GM19328 (cell line): ENCODE measurements around the gene GLI3.

Experiments
- ATAC-seq: cut with Tn5 transposase; IDR thresholded peaks from one replicate; pipeline ENCODE4 v1.9.1; 2021; ENCODE audit warnings: mild to moderate bottlenecking, moderate library complexity; ENCODE audit not compliant: unreplicated experiment

The GLI3 gene

DNA sequence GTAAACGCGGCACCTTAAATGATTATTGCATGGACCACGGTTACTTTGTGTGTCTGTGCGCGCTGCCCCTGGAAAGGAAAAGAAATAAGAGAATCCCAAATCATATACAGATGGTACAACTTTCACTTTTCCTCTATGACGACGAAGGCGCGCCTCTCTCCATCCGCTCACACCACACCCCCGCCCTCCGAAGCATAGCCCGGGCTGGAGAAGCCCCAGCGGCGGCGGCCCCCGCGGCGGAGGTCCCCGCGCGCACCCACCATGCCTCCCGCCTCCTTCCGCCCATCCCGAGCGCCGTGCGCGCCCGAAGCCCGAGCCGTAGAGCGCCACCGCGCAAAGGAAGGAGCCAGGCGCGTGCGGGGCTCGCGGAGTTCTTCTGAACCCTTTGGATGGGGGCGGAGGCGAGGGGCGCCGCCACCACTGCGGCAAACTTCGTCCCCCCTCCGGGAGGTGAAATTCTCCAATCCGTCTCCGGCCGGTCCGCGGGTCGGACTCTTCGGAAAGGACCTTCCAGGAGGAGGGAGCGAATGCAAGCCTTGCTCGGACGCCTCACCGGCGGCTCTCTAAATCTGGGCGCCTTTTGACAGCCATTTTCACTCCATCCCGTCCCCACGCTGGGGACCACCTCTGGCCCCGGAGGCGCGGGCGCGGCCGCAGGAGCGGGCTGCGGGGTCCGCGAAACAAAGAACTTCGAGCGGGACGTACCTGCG, 588 bp downstream of the GLI3 start:
- ATAC-seq = peak; percentile 6

DNA sequence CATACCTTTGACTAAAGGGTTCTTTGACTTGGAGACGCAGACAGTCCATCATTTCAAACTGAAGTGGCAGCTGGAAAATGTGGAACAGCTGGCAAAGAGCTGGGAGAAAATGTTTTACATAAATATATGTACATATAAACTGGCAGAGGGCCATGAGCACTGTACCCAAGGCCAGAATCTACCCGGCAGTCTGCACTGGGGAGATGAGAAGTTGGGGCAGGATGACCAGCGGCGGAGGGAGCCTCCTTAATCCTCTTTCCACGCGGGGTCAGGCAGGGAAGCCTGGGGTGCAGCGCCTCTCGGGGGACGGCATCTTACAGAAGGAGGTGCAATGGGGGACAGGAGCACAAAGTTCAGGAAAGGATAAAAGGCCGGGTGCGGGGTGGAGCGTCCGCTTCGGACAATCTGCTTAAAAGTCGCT, 1.3 kb downstream of the GLI3 start:
- ATAC-seq = no peak

GRCh38 chr7:42234736-42235135, 2.3 kb downstream of the GLI3 start:
- ATAC-seq = no peak

DNA sequence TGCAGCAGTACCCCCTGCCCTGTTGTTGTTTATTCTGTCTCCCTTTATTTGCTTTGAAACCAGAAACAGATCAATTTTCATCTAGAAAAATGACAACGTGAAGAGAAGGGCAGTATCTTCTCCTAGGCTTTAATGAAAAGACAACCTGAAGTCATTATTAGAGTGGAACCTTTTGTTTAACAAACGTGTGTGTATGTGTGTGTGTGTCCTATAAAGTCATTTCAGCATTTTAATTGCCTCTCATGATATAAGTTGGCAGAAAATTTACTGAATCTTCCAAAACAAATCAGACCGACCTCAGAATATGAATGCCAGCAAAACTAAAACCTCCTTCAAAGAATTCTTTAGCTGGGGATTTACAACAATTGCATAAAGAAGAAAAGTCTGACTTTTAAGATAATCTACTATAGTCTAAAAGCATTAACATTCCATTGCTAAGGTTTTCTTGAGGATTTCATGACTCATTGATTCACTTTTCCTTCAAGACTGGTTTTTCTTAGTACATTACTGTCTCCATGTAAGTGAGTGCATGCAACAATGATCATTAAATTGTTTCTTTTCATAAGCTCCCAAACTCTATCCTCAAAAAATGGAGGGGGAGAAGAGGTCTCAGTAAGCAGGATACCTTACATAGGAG, 3.2 kb downstream of the GLI3 start:
- no peak for ATAC-seq

GRCh38 chr7:42233171-42233570, 3.8 kb downstream of the GLI3 start:
- ATAC-seq = no peak

DNA sequence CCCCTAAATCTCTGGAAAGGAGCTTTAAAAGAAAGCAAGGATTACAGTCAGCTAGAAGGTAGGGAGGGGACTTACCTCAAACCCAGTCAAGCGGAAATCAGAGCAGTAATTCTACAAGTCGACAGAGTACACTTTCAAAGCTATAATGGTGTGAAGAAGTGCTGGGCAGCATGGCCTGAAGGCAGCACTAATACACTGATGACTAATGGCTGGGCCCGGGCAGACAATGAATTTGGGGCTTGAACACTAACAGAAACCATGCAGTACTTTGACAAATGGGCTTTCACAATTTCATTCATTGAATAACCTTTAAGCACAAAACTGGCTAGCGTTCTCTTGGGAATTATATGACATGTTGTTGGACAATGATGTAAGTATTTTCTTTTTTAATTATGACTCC, 4.7 kb downstream of the GLI3 start:
- no peak for ATAC-seq

DNA sequence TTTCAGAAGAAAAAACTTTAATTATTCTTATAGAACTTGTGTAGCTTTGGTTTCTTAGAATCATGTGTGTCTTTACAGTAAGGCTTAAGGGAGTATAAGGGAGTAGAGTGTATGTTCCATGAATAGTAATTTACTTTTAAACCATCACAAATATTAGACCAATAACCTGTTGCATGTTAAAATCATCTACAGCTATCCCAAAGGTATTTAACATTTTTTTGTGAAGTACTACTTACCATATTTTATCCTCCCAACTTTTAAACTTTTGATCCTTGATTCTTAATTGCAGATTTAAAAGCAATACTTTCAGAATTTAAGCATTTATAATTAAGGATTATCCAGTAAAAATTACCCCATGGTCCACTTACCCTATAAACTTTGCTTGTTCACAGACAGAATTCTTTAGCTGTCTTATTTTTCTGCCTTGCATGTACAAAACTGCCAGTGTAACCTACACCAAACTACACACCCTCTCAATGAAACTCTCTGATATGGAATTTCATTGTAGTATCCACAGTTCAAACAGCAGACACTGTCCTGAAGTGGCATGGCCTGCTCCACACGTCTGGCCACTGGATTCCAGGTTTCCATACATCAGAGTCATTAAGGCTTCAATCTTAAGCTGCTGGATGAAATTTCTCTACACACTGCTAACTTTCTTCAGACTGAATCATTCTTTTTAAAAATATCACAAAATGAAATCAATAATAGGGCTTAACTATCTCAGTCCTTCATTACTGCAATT, 5.8 kb downstream of the GLI3 start:
- no peak for ATAC-seq

- no peak for ATAC-seq
These were observed 8.9 kb downstream of the GLI3 start for GRCh38 chr7:42227936-42228591.

DNA sequence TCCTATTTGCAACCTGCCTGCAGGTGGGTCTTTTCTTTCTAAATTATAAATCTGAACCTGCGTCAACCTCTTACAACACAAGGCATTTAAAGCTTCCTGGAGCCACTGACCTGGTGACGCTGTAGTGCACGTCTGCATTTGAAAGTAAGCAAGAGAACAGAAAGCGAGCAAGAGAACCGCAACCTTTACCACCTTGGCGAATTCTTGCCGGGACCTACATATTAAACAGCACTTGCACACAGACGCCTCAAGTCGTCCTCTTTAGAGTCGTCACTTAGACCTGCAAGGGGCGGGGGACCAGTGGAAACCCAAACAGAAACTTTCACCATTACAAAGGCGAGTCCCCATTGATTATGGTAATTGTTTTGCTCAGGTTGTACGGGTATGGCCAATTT, 9.5 kb downstream of the GLI3 start:
- no peak for ATAC-seq

- ATAC-seq = no peak
These were observed 10.0 kb downstream of the GLI3 start for GRCh38 chr7:42227021-42227420.

- ATAC-seq = no peak
These were observed 10.6 kb downstream of the GLI3 start for GRCh38 chr7:42226354-42226941.

GRCh38 chr7:42224391-42225003, 12.5 kb downstream of the GLI3 start:
- no peak for ATAC-seq

GRCh38 chr7:42222891-42223290, 14.1 kb downstream of the GLI3 start:
- ATAC-seq = no peak

- no peak for ATAC-seq
These were observed 14.9 kb downstream of the GLI3 start for GRCh38 chr7:42222125-42222524.

GRCh38 chr7:42221304-42221703, 15.7 kb downstream of the GLI3 start:
- no peak for ATAC-seq

DNA sequence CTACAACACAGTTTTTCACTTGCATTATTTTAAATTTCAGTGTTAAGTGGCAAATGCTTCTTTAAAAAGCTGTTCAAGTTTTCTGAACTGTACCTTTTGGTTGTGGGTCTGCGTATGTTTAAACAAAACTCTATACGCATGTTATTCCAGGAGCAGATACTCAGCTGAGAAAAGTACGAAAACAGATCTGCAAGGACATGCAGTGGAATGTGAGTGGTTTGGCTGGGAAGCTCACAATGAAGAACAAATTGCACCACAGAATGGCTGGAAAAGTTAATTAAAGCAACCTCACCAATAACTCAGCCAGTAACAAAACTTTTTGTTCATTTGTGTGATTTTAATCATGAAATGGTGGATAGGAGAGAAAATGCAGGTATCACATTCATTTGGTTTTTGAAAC, 17.6 kb downstream of the GLI3 start:
- ATAC-seq = no peak

- no peak for ATAC-seq
These were observed 18.8 kb downstream of the GLI3 start for GRCh38 chr7:42218248-42218647.

DNA sequence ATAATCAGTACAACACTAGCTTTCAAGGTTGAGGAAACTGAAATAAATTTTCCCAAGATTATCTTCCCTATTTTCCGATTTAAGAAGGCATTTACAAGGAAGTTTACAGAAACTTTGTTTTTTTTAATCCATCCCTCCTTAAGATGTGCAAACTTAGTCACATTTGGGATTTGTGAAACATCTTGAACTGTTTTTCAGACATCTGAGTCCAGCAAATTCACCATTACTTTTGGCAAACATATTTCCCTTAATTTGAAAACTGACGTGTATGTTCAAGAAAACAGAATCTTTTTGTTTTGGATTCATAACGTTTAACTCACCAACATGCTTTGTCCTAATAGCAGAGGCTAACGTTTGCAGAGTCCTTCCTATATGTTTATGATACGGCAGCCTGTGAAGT, 19.5 kb downstream of the GLI3 start:
- ATAC-seq = no peak

DNA sequence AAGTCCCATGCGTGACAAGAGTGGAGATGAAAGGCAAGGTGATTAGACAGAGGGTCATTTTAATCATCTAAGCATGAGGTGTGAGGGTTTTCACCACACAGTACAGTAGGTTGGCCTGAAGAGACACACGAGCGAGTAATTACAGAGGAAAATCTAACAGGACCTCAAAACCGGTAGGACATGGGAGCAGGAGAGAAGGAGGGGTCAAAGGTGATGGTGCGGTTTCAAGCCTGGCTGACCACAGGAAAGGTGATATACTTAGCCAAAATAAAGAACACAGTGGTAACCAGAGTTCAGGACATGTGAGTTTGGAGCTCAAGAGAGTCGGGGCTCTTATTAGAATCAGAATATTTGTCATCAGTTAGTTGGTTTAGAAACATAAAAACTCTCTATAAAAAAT, 20.0 kb downstream of the GLI3 start:
- no peak for ATAC-seq

GRCh38 chr7:42214060-42214679, 22.8 kb downstream of the GLI3 start:
- ATAC-seq = no peak
